HCT116 (cell line): ENCODE measurements around the gene RAB34. TPM values are rescaled to one million over a fixed set of nuclear protein-coding genes. Genes with fewer than 3 reads are reported as not detected.

Experiments used
- ATAC-seq: fragments of 200-7000 bp; cut with Tn5 transposase; 2 replicates; pipeline ENCODE4 v1.9.1; 2020; ENCODE audit warnings: mild to moderate bottlenecking, moderate library complexity
- BruUV-seq: library from RNA; stranded (reverse); fragments of 400-500 nt; replicated peaks from 2 replicates; lab custom pipeline; 2021; lab: Mats Ljungman, UMichigan
- CTCF ChIA-PET: fragments of 300-600 bp; sonication (Branson Sonifier 250); formaldehyde crosslinking; loops from one replicate; lab custom pipeline; 2021; ENCODE audit warnings: antibody characterized with exemption; lab: Charles Lee
- POLR2A ChIA-PET: fragments of 300-600, 350-600 bp; sonication (Branson Sonifier 250); formaldehyde crosslinking; loops from one replicate; lab custom pipeline; 2021; ENCODE audit warnings: antibody characterized with exemption; lab: Charles Lee
- RAD21 ChIA-PET, 2 experiments: fragments of 300-600 bp; sonication (Branson Sonifier 250); formaldehyde crosslinking; loops; one replicate each; lab custom pipeline; 2023; ENCODE audit warnings: low total read pairs in 2 of 2; ENCODE audit not compliant: uncharacterized antibody in 2 of 2, unreplicated experiment in 2 of 2, low non-redundant PET in 1 of 2; lab: Charles Lee
- DNase-seq: peaks from one replicate; pipeline ENCODE4 v3.0.0-alpha.2; 2010; ENCODE audit warnings: low read depth, low spot score
- H2AFZ ChIP-seq: fragments of 200-600 bp; shearing (Covaris generic), sonication (generic); 2 replicates; pipeline ENCODE4 v1.6.1; 2017; ENCODE audit warnings: low read depth, mixed run types, mixed read lengths, antibody characterized with exemption, low read length; ENCODE audit not compliant: poor library complexity, severe bottlenecking
- H3K27ac ChIP-seq: 2 replicates; pipeline ENCODE4 v1.5.1; 2012; ENCODE audit warnings: low read depth, low read length
- H3K27me3 ChIP-seq: fragments of 200-600 bp; sonication (generic); 2 replicates; pipeline ENCODE4 v1.6.1; 2016; ENCODE audit warnings: mixed run types, low read length, mixed read lengths; ENCODE audit not compliant: insufficient read depth
- H3K36me3 ChIP-seq, 2 experiments: fragments of 200-500 bp in 1 of 2; fragments of 200-600 bp in 1 of 2; sonication (Bioruptor generic) in 1 of 2; sonication (generic) in 1 of 2; 2 replicates each; pipeline versions ENCODE4 v1.5.1 to v1.6.1; 2014 to 2016; ENCODE audit warnings: low read length in 2 of 2, inconsistent platforms in 1 of 2, mixed read lengths in 1 of 2, mixed run types in 1 of 2; ENCODE audit not compliant: insufficient read depth in 2 of 2, control insufficient read depth in 1 of 2
- H3K4me1 ChIP-seq, 2 experiments: fragments of 200-600 bp in 1 of 2; sonication (generic) in 1 of 2; 2 replicates each; pipeline versions ENCODE4 v1.5.1 to v1.6.1; 2012 to 2017; ENCODE audit warnings: low read length in 2 of 2, inconsistent platforms in 1 of 2, mild to moderate bottlenecking in 1 of 2, mixed read lengths in 1 of 2, mixed run types in 1 of 2, moderate library complexity in 1 of 2; ENCODE audit not compliant: insufficient read depth in 2 of 2, control insufficient read depth in 1 of 2
- H3K4me2 ChIP-seq: fragments of 200-600 bp; sonication (generic); 2 replicates; pipeline ENCODE4 v1.6.1; 2017; ENCODE audit warnings: mixed run types, low read length, mixed read lengths
- H3K4me3 ChIP-seq, 2 experiments: fragments of 200-600 bp in 1 of 2; sonication (generic) in 1 of 2; replicated peaks in 1 of 2; 2 replicates each; pipeline ENCODE4 v1.5.1; 2011 to 2016; ENCODE audit warnings: low read length in 2 of 2, control low read depth in 1 of 2, low read depth in 1 of 2, mild to moderate bottlenecking in 1 of 2, mixed read lengths in 1 of 2, mixed run types in 1 of 2
- H3K79me2 ChIP-seq: fragments of 200-600 bp; sonication (generic); 2 replicates; pipeline ENCODE4 v1.6.1; 2017; ENCODE audit warnings: mild to moderate bottlenecking, mixed run types, low read length, moderate library complexity, mixed read lengths; ENCODE audit not compliant: insufficient read depth
- H3K9ac ChIP-seq: fragments of 200-600 bp; sonication (generic); 2 replicates; pipeline ENCODE4 v1.6.1; 2016; ENCODE audit warnings: low read length, mixed read lengths
- H3K9me2 ChIP-seq: fragments of 200-600 bp; sonication (generic), shearing (Covaris generic); 2 replicates; pipeline ENCODE4 v1.6.1; 2017; ENCODE audit warnings: mixed run types, mild to moderate bottlenecking, moderate library complexity; ENCODE audit not compliant: insufficient read depth
- H3K9me3 ChIP-seq, 2 experiments: fragments of 200-500 bp in 1 of 2; fragments of 200-600 bp in 1 of 2; sonication (Bioruptor generic) in 1 of 2; sonication (generic) in 1 of 2; 2 replicates each; pipeline ENCODE4 v1.6.1; 2014 to 2017; ENCODE audit warnings: low read length in 2 of 2, mixed read lengths in 2 of 2, inconsistent platforms in 1 of 2, low read depth in 1 of 2, mild to moderate bottlenecking in 1 of 2, mixed run types in 1 of 2, moderate library complexity in 1 of 2; ENCODE audit not compliant: control insufficient read depth in 1 of 2, insufficient read depth in 1 of 2
- H4K20me1 ChIP-seq: fragments of 200-600 bp; sonication (generic), shearing (Covaris generic); 2 replicates; pipeline ENCODE4 v1.6.1; 2017; ENCODE audit warnings: mixed run types, mild to moderate bottlenecking, moderate library complexity; ENCODE audit not compliant: insufficient read depth
- CBX3 ChIP-seq: IDR thresholded peaks from 2 replicates; pipeline ENCODE4 v1.6.1; 2012; ENCODE audit warnings: low read depth
- CEBPB ChIP-seq: IDR thresholded peaks from 2 replicates; pipeline ENCODE4 v1.6.1; 2012; ENCODE audit warnings: low read depth
- EGR1 ChIP-seq: IDR thresholded peaks from 2 replicates; pipeline ENCODE4 v1.6.1; 2012; ENCODE audit warnings: low read depth
- ELF1 ChIP-seq: IDR thresholded peaks from 2 replicates; pipeline ENCODE4 v1.6.1; 2012; ENCODE audit warnings: low read depth, borderline replicate concordance
- EZH2 ChIP-seq: fragments of 200-600 bp; sonication (generic); IDR thresholded peaks from 2 replicates; pipeline ENCODE4 v1.6.1; 2017; ENCODE audit warnings: antibody characterized with exemption, mixed run types
- EZH2phosphoT487 ChIP-seq: fragments of 200-600 bp; IDR thresholded peaks from 2 replicates; pipeline ENCODE4 v1.6.1; 2018; ENCODE audit warnings: antibody characterized with exemption, borderline replicate concordance
- FOSL1 ChIP-seq: IDR thresholded peaks from 2 replicates; pipeline ENCODE4 v1.6.1; 2012; ENCODE audit warnings: low read depth
- JUND ChIP-seq: IDR thresholded peaks from 2 replicates; pipeline ENCODE4 v1.6.1; 2012
- MAX ChIP-seq: IDR thresholded peaks from 2 replicates; pipeline ENCODE4 v1.6.1; 2012
- POLR2A ChIP-seq: IDR thresholded peaks from 2 replicates; pipeline ENCODE4 v1.7.0; 2011; ENCODE audit warnings: borderline replicate concordance; ENCODE audit not compliant: insufficient read depth, insufficient read length; ENCODE audit errors: extremely low read depth
- POLR2AphosphoS5 ChIP-seq: IDR thresholded peaks from 2 replicates; pipeline ENCODE4 v1.6.1; 2011; ENCODE audit warnings: mild to moderate bottlenecking, low read depth, low read length, moderate library complexity
- RAD21 ChIP-seq: IDR thresholded peaks from 2 replicates; pipeline ENCODE4 v1.6.1; 2012; ENCODE audit warnings: low read depth, mild to moderate bottlenecking
- SP1 ChIP-seq: IDR thresholded peaks from 2 replicates; pipeline ENCODE4 v1.6.1; 2012; ENCODE audit warnings: low read depth
- TCF7L2 ChIP-seq: IDR thresholded peaks from 2 replicates; pipeline ENCODE4 v1.7.0; 2011; ENCODE audit warnings: borderline replicate concordance, inconsistent platforms; ENCODE audit not compliant: insufficient read depth, insufficient read length; ENCODE audit errors: extremely low read depth
- YY1 ChIP-seq: IDR thresholded peaks from 2 replicates; pipeline ENCODE4 v1.6.1; 2011; ENCODE audit warnings: low read length, low read depth, moderate library complexity, mild to moderate bottlenecking; ENCODE audit not compliant: insufficient replicate concordance; ENCODE audit errors: extremely low read depth
- ZFX ChIP-seq: fragments of 450-650 bp; IDR thresholded peaks from 2 replicates; pipeline ENCODE4 v1.6.1; 2017
- ZNF274 ChIP-seq: fragments of 200-500 bp; sonication (Bioruptor generic); IDR thresholded peaks from 2 replicates; pipeline ENCODE4 v1.6.1; 2014; ENCODE audit warnings: mild to moderate bottlenecking, low read depth, low read length, inconsistent platforms
- intact Hi-C: fragments of 100-400 bp; cut with micrococcal nuclease; formaldehyde crosslinking; loops from 2 replicates; pipeline ENCODE4 v1.10.0; 2022
- total RNA-seq: library from RNA; stranded (reverse); gene quantifications from one replicate; pipeline ENCODE4 v1.2.1, GENCODE V29; 2021; ENCODE audit not compliant: unreplicated experiment
- TF ChIP-seq, protein P1 (sequence below): IDR thresholded peaks from 2 replicates; pipeline ENCODE4 v1.6.1; 2012
- TF ChIP-seq, protein P2 (sequence below): IDR thresholded peaks from 2 replicates; pipeline ENCODE4 v1.6.1; 2011; ENCODE audit warnings: mild to moderate bottlenecking, low read length, moderate library complexity; ENCODE audit not compliant: insufficient replicate concordance; ENCODE audit errors: extremely low read depth

RAB34 gene
- total RNA-seq, 1 experiment from 2014 or later, result 0.59 TPM

GRCh38 chr17:28675490-28675889 lies 42.2 kb downstream of the RAB34 start:
- TF ChIP-seq TCF7L2 (no peak), ZFX (no peak), YY1 (no peak), ZNF274 (no peak), RAD21 (no peak)
- TF ChIP-seq, protein P1, sequence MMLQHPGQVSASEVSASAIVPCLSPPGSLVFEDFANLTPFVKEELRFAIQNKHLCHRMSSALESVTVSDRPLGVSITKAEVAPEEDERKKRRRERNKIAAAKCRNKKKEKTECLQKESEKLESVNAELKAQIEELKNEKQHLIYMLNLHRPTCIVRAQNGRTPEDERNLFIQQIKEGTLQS, result no peak
- no TSS peak for BruUV-seq
- ChIA-PET POLR2A (no interaction called here), RAD21 (interaction anchor here in 1 of 2 experiments (0.7 kb wide), 1 partner anchor 234 kb away, joined by 3 read pairs; no protein-coding TSS in a partner anchor), CTCF (interaction anchor here (0.8 to 1.5 kb wide), 2 partner anchors 29 to 32 kb away, joined by 3 to 5 read pairs; no protein-coding TSS in a partner anchor)
- Histone ChIP-seq H3K4me1 (no peaks in the 10 kb centered on the region), H3K4me2 (no peak overlapping the region), H3K27me3 (no peaks in the 10 kb centered on the region), H3K9ac (no peak overlapping the region), H3K36me3 (peaks cover 67 to 69% of the 10 kb centered on the region in 2 experiments), H3K4me3 (no peak overlapping the region), H3K9me2 (no peaks in the 10 kb centered on the region), H4K20me1 (no peaks in the 10 kb centered on the region), H3K9me3 (no peaks in the 10 kb centered on the region), H3K27ac (no peak overlapping the region), H3K79me2 (peaks cover 10% of the 10 kb centered on the region; the same call in 1 of the 2 replicates), H2AFZ (no peak overlapping the region)
- intact Hi-C loops, result loop anchor here (10.0 kb wide), 1 partner anchor 181 kb away; no protein-coding TSS in a partner anchor
- ATAC-seq (no peak), DNase-seq (no peak)

DNA sequence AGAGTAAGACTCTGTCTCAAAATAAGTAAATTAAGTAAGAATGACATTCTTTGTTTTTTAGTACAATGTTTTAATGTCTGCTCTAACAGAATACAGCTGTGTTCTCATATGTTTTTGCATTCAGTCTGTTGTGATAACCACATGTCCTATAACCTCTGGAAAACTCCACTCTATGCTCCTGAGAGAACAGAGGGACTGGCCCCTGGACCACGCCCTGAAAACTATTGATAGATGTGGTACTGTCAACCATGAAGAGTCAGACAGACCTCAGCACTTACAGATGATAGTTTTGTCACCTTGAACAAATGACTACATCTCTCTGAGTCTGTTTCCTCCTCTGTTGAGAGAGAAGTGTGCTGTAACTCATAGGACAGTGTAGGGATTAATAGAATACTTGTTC lies 47.8 kb downstream of the RAB34 start:
- no peaks in the 10 kb centered on the region for H4K20me1 ChIP-seq
- intact Hi-C loops, result loop anchor here (10.0 kb wide), 1 partner anchor 175 kb away; no protein-coding TSS in a partner anchor
- H3K79me2 ChIP-seq, result peaks cover 63% of the 10 kb centered on the region
- no peak overlapping the region for H3K9ac ChIP-seq
- RAD21 ChIA-PET, result no interaction called here
- no peak for ATAC-seq
- POLR2A ChIA-PET, result no interaction called here
- H3K36me3 ChIP-seq, result peaks cover 41 to 57% of the 10 kb centered on the region in 2 experiments
- no peak for DNase-seq
- no peak overlapping the region for H3K27ac ChIP-seq
- H3K4me2 ChIP-seq, result no peak overlapping the region
- BruUV-seq, result no TSS peak
- no peaks in the 10 kb centered on the region for H3K27me3 ChIP-seq
- no peaks in the 10 kb centered on the region for H3K9me2 ChIP-seq
- H2AFZ ChIP-seq, result no peak overlapping the region
- no peak overlapping the region for H3K4me3 ChIP-seq
- H3K4me1 ChIP-seq, result no peaks in the 10 kb centered on the region
- no peaks in the 10 kb centered on the region for H3K9me3 ChIP-seq
- CTCF ChIA-PET, result no interaction called here
- no peak for TF ChIP-seq CBX3
- no peak for TF ChIP-seq YY1
- TF ChIP-seq, protein P2, sequence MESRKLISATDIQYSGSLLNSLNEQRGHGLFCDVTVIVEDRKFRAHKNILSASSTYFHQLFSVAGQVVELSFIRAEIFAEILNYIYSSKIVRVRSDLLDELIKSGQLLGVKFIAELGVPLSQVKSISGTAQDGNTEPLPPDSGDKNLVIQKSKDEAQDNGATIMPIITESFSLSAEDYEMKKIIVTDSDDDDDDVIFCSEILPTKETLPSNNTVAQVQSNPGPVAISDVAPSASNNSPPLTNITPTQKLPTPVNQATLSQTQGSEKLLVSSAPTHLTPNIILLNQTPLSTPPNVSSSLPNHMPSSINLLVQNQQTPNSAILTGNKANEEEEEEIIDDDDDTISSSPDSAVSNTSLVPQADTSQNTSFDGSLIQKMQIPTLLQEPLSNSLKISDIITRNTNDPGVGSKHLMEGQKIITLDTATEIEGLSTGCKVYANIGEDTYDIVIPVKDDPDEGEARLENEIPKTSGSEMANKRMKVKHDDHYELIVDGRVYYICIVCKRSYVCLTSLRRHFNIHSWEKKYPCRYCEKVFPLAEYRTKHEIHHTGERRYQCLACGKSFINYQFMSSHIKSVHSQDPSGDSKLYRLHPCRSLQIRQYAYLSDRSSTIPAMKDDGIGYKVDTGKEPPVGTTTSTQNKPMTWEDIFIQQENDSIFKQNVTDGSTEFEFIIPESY, result no peak
- TF ChIP-seq MAX, result no peak
- TF ChIP-seq EZH2, result no peak
- no peak for TF ChIP-seq CEBPB
- TF ChIP-seq POLR2AphosphoS5, result no peak
- TF ChIP-seq FOSL1, result no peak
- no peak for TF ChIP-seq POLR2A
- no peak for TF ChIP-seq JUND
- no peak for TF ChIP-seq SP1
- TF ChIP-seq, protein P1, result no peak
- no peak for TF ChIP-seq ELF1
- TF ChIP-seq TCF7L2, result no peak
- TF ChIP-seq ZFX, result no peak
- TF ChIP-seq ZNF274, result no peak
- TF ChIP-seq EGR1, result no peak
- TF ChIP-seq EZH2phosphoT487, result no peak
- TF ChIP-seq, all 23 proteins: peak for 0
